Measurements from ENCODE around the gene SLC12A7. TPM values are rescaled to one million over a fixed set of nuclear protein-coding genes. Genes with fewer than 3 reads are reported as not detected.

Gene SLC12A7
- total RNA-seq, 2 donors from 2014 or later = 58.9 to 61.6 TPM

DNA sequence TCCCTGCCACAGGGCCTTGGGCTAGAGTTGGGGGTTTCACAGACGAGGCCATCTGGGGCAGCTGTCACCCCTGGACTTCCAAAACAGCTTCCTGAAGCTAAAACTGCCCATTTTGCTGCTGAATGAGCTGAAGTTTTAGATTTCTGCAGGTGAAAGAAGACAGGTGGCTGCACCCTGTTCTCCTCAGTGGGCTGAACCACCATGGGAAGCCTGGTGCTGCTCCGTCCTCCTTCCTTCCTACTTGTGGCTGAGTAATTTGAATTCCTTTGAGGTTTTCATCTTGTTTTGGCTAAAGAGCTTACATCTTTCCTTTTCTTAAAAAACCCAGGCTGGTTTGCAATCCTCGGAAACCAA, 97.9 kb downstream of the SLC12A7 start:
- Mint-ChIP-seq H3K4me3 (no peak overlapping the region), H3K9me3 (no peaks in the 10 kb centered on the region), H3K36me3 (ENCODE audit: low read depth) (no peaks in the 10 kb centered on the region), H3K4me1 (peaks cover 17% of the 10 kb centered on the region), H3K27ac (no peak overlapping the region), H3K27me3 (ENCODE audit: insufficient read depth) (peaks cover 13% of the 10 kb centered on the region)
- Histone ChIP-seq H3K4me1 (ENCODE audit: control insufficient read depth, insufficient read depth, low read length) (no peaks in the 10 kb centered on the region), H3K4me3 (ENCODE audit: low read length) (no peak overlapping the region), H3K36me3 (ENCODE audit: control insufficient read depth, insufficient read depth, low read length) (no peaks in the 10 kb centered on the region), H3K9ac (ENCODE audit: extremely low read depth, low read length, poor library complexity, severe bottlenecking) (no peak overlapping the region), H3K9me3 (ENCODE audit: control insufficient read depth, low read length) (no peaks in the 10 kb centered on the region), H3K27ac (ENCODE audit: low read depth, low read length) (no peak overlapping the region), H3K27me3 (ENCODE audit: control insufficient read depth, insufficient read depth, low read length, poor library complexity, severe bottlenecking) (peaks cover 18% of the 10 kb centered on the region)
- WGBS, 2 experiments (ENCODE audit: insufficient coverage in 1 of 2, insufficient read length in 1 of 2) = 93% methylated on average over 2 to 3 of the region's 3 CpGs
- no peak for DNase-seq
- TF ChIP-seq, protein P1, sequence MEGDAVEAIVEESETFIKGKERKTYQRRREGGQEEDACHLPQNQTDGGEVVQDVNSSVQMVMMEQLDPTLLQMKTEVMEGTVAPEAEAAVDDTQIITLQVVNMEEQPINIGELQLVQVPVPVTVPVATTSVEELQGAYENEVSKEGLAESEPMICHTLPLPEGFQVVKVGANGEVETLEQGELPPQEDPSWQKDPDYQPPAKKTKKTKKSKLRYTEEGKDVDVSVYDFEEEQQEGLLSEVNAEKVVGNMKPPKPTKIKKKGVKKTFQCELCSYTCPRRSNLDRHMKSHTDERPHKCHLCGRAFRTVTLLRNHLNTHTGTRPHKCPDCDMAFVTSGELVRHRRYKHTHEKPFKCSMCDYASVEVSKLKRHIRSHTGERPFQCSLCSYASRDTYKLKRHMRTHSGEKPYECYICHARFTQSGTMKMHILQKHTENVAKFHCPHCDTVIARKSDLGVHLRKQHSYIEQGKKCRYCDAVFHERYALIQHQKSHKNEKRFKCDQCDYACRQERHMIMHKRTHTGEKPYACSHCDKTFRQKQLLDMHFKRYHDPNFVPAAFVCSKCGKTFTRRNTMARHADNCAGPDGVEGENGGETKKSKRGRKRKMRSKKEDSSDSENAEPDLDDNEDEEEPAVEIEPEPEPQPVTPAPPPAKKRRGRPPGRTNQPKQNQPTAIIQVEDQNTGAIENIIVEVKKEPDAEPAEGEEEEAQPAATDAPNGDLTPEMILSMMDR (conservative IDR thresholded peaks at IDR 0.05) = no peak

DNA sequence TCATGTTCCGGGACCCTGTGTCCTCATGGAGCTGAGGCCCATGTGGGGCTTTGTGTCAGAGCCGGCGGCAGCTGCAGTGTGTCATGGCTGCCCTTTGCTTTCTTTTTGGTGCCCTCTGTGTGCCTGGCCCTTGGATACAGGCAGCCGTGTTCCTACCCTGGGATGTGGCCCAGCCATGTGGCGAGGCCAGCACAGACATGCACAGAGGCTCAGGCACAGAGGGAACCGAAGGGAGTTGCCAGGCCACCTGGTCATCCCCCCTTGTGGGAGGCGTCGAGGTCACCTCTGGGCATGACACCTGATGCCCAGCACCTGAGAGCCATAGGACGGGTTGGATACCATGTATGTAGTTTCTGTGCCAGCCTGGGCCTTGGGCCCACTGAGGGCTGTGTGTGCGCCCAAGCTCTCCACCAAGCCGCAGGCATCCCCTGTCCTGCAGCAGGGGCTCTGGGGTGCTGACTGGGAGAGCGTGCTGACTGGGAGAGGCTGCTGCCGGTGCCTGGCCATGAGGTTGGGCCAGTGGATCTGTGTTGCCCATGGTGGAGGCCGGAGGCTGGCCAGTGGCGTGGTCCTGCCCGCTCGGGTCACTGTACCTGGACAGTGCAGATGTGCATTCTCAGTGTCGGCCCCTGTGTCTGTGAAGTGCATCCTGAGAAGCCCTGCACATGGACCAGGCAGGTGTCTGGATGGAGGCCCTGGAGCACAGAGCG, 98.5 kb downstream of the SLC12A7 start:
- H3K4me1 ChIP-seq (ENCODE audit: control insufficient read depth, insufficient read depth, low read length) = no peaks in the 10 kb centered on the region
- Mint-ChIP-seq H3K4me1 (peaks cover 17% of the 10 kb centered on the region), H3K27me3 (ENCODE audit: insufficient read depth) (peaks cover 13% of the 10 kb centered on the region), H3K9me3 (no peaks in the 10 kb centered on the region), H3K4me3 (no peak overlapping the region), H3K36me3 (ENCODE audit: low read depth) (no peaks in the 10 kb centered on the region), H3K27ac (no peak overlapping the region)
- 92 to 97% methylated on average over 13 to 19 of the region's 19 CpGs for WGBS, 2 experiments (ENCODE audit: insufficient coverage in 1 of 2, insufficient read length in 1 of 2)
- H3K27me3 ChIP-seq (ENCODE audit: control insufficient read depth, insufficient read depth, low read length, poor library complexity, severe bottlenecking) = peaks cover 18% of the 10 kb centered on the region
- H3K27ac ChIP-seq (ENCODE audit: low read depth, low read length) = no peak overlapping the region
- H3K9me3 ChIP-seq (ENCODE audit: control insufficient read depth, low read length) = no peaks in the 10 kb centered on the region
- H3K36me3 ChIP-seq (ENCODE audit: control insufficient read depth, insufficient read depth, low read length) = no peaks in the 10 kb centered on the region
- H3K9ac ChIP-seq (ENCODE audit: extremely low read depth, low read length, poor library complexity, severe bottlenecking) = no peak overlapping the region
- TF ChIP-seq, protein P1 (conservative IDR thresholded peaks at IDR 0.05) = no peak
- DNase-seq = no peak
- H3K4me3 ChIP-seq (ENCODE audit: low read length) = no peak overlapping the region

DNA sequence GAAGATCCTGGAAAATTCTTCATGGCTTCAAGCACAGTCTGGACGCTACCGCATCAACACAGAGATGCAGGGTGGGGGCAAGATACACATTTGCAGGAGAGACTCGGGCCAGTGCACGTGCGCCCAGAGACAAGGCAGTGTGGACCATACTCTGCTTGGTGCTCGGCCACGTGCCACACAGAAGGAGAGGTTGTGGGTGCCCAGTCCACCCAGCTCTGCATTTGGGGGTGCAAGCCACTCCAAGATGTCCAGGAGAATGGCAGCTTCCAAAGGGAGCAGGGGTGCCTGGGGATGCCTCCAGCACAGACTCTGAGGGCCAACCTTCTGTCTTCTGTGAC, 99.0 kb downstream of the SLC12A7 start:
- no peak overlapping the region for H3K27ac Mint-ChIP-seq
- H3K27me3 ChIP-seq (ENCODE audit: control insufficient read depth, insufficient read depth, low read length, poor library complexity, severe bottlenecking) = peaks cover 23% of the 10 kb centered on the region
- WGBS, 2 experiments (ENCODE audit: insufficient coverage in 1 of 2, insufficient read length in 1 of 2) = 93 to 94% methylated on average over 7 of the region's 7 CpGs
- no peaks in the 10 kb centered on the region for H3K9me3 ChIP-seq (ENCODE audit: control insufficient read depth, low read length)
- H3K4me1 Mint-ChIP-seq = peaks cover 17% of the 10 kb centered on the region
- no peaks in the 10 kb centered on the region for H3K36me3 Mint-ChIP-seq (ENCODE audit: low read depth)
- no peaks in the 10 kb centered on the region for H3K9me3 Mint-ChIP-seq
- H3K4me3 ChIP-seq (ENCODE audit: low read length) = no peak overlapping the region
- no peak overlapping the region for H3K27ac ChIP-seq (ENCODE audit: low read depth, low read length)
- no peak overlapping the region for H3K9ac ChIP-seq (ENCODE audit: extremely low read depth, low read length, poor library complexity, severe bottlenecking)
- no peaks in the 10 kb centered on the region for H3K4me1 ChIP-seq (ENCODE audit: control insufficient read depth, insufficient read depth, low read length)
- no peak overlapping the region for H3K4me3 Mint-ChIP-seq
- no peaks in the 10 kb centered on the region for H3K36me3 ChIP-seq (ENCODE audit: control insufficient read depth, insufficient read depth, low read length)
- DNase-seq = no peak
- H3K27me3 Mint-ChIP-seq (ENCODE audit: insufficient read depth) = peaks cover 16% of the 10 kb centered on the region
- TF ChIP-seq, protein P1 (conservative IDR thresholded peaks at IDR 0.05) = no peak

Measured in endodermal cell (in vitro differentiated cells).